Measurements from ENCODE around the gene AKR7A2.
A peak's percentile ranks its signal among the peaks of the same experiment; 100 is the strongest.

The AKR7A2 gene

GRCh38 chr1:19343617-19344350 is 31.8 kb upstream of the AKR7A2 start:
- no peak for DNase-seq (ENCODE audit: low read depth)

GRCh38 chr1:19342894-19343616 is 31.1 kb upstream of the AKR7A2 start:
- DNase-seq (ENCODE audit: low read depth), result no peak

- peak; percentile 65 for DNase-seq (ENCODE audit: low read depth)
Observed at GRCh38 chr1:19342062-19342750, 30.3 kb upstream of the AKR7A2 start.

GRCh38 chr1:19341201-19342061 is 29.5 kb upstream of the AKR7A2 start:
- peak; percentile 59 for DNase-seq (ENCODE audit: low read depth)

GRCh38 chr1:19340387-19340937 is 28.5 kb upstream of the AKR7A2 start:
- no peak for DNase-seq (ENCODE audit: low read depth)

GRCh38 chr1:19339214-19339861 is 27.4 kb upstream of the AKR7A2 start:
- DNase-seq (ENCODE audit: low read depth), result no peak

GRCh38 chr1:19338323-19338762 is 26.4 kb upstream of the AKR7A2 start:
- peak; percentile 21 for DNase-seq (ENCODE audit: low read depth)

GRCh38 chr1:19337289-19337688 is 25.3 kb upstream of the AKR7A2 start:
- DNase-seq (ENCODE audit: low read depth), result no peak

- no peak for DNase-seq (ENCODE audit: low read depth)
Observed at GRCh38 chr1:19336543-19336942, 24.6 kb upstream of the AKR7A2 start.

GRCh38 chr1:19333587-19334354 is 21.8 kb upstream of the AKR7A2 start:
- DNase-seq (ENCODE audit: low read depth), result no peak

- DNase-seq (ENCODE audit: low read depth), result no peak
Observed at GRCh38 chr1:19332832-19333231, 20.9 kb upstream of the AKR7A2 start.

- no peak for DNase-seq (ENCODE audit: low read depth)
Observed at GRCh38 chr1:19331262-19331878, 19.4 kb upstream of the AKR7A2 start.

- no peak for DNase-seq (ENCODE audit: low read depth)
Observed at GRCh38 chr1:19330449-19331135, 18.6 kb upstream of the AKR7A2 start.

GRCh38 chr1:19329611-19330010 is 17.7 kb upstream of the AKR7A2 start:
- DNase-seq (ENCODE audit: low read depth), result no peak

- DNase-seq (ENCODE audit: low read depth), result no peak
Observed at GRCh38 chr1:19329188-19329587, 17.2 kb upstream of the AKR7A2 start.

- no peak for DNase-seq (ENCODE audit: low read depth)
Observed at GRCh38 chr1:19328486-19328885, 16.5 kb upstream of the AKR7A2 start.

- no peak for DNase-seq (ENCODE audit: low read depth)
Observed at GRCh38 chr1:19327736-19328135, 15.8 kb upstream of the AKR7A2 start.

GRCh38 chr1:19327301-19327700 is 15.4 kb upstream of the AKR7A2 start:
- DNase-seq (ENCODE audit: low read depth), result no peak

- no peak for DNase-seq (ENCODE audit: low read depth)
Observed at GRCh38 chr1:19326748-19327065, 14.8 kb upstream of the AKR7A2 start.

Data from fibroblast of gingiva (primary cell).